ENCODE data around the gene SCAI.

Gene SCAI

GRCh38 chr9:124946167-124946566 is 197.2 kb downstream of the SCAI start:
- H3K4me1 Mint-ChIP-seq, result peaks cover 14% of the 10 kb centered on the region
- no peaks in the 10 kb centered on the region for H3K9me3 Mint-ChIP-seq
- H3K27ac Mint-ChIP-seq, result no peak overlapping the region

GRCh38 chr9:124941679-124942561 is 201.4 kb downstream of the SCAI start:
- Mint-ChIP-seq H3K27me3 (ENCODE audit: low read depth, poor library complexity) (no peaks in the 10 kb centered on the region), H3K4me1 (peaks cover 23% of the 10 kb centered on the region), H3K9me3 (no peaks in the 10 kb centered on the region), H3K4me3 (peak overlapping the region; percentile 87), H3K27ac (peak overlapping the region; percentile 99), H3K36me3 (ENCODE audit: low read depth) (peaks cover 5% of the 10 kb centered on the region)
- TF ChIP-seq CTCF (IDR thresholded peaks at IDR 0.05), result no peak
- DNase-seq, result peak; percentile 49

More at GRCh38 chr9:124946167-124946566, 197.2 kb downstream of the SCAI start:
- TF ChIP-seq CTCF (IDR thresholded peaks at IDR 0.05), result no peak
- Mint-ChIP-seq H3K4me3 (no peak overlapping the region), H3K27me3 (ENCODE audit: low read depth, poor library complexity) (no peaks in the 10 kb centered on the region), H3K36me3 (ENCODE audit: low read depth) (peaks cover 8% of the 10 kb centered on the region)
- no peak for DNase-seq

- DNase-seq, result peak; percentile 98
- Mint-ChIP-seq H3K4me1 (peaks cover 23% of the 10 kb centered on the region), H3K27ac (peak within 1 kb of the TSS; percentile 99), H3K4me3 (peak within 1 kb of the TSS; percentile 87), H3K9me3 (no peaks in the 10 kb centered on the region), H3K27me3 (ENCODE audit: low read depth, poor library complexity) (no peaks in the 10 kb centered on the region), H3K36me3 (ENCODE audit: low read depth) (peaks cover 12% of the 10 kb centered on the region)
- no peak for TF ChIP-seq CTCF (IDR thresholded peaks at IDR 0.05)
Measured at GRCh38 chr9:124940894-124941678, 202.2 kb downstream of the SCAI start, which contains the start of gene GOLGA1. GOLGA1 (minus strand) TSS chr9:124941083; CDS start chr9:124938711, 2,372 bp downstream.

- Mint-ChIP-seq H3K36me3 (ENCODE audit: low read depth) (peaks cover 17% of the 10 kb centered on the region), H3K4me3 (peak overlapping the region; percentile 87), H3K27me3 (ENCODE audit: low read depth, poor library complexity) (no peaks in the 10 kb centered on the region), H3K4me1 (peaks cover 23% of the 10 kb centered on the region), H3K9me3 (no peaks in the 10 kb centered on the region), H3K27ac (peak overlapping the region; percentile 75)
- TF ChIP-seq CTCF (IDR thresholded peaks at IDR 0.05), result no peak
- DNase-seq, result no peak
Measured at GRCh38 chr9:124940521-124940893, 202.8 kb downstream of the SCAI start.

GRCh38 chr9:124939944-124940343 is 203.4 kb downstream of the SCAI start:
- peak overlapping the region; percentile 87 for H3K4me3 Mint-ChIP-seq
- TF ChIP-seq CTCF (IDR thresholded peaks at IDR 0.05), result no peak
- DNase-seq, result no peak
- H3K27me3 Mint-ChIP-seq (ENCODE audit: low read depth, poor library complexity), result no peaks in the 10 kb centered on the region
- H3K4me1 Mint-ChIP-seq, result peaks cover 23% of the 10 kb centered on the region
- H3K9me3 Mint-ChIP-seq, result no peaks in the 10 kb centered on the region
- H3K27ac Mint-ChIP-seq, result peak overlapping the region; percentile 11
- peaks cover 18% of the 10 kb centered on the region for H3K36me3 Mint-ChIP-seq (ENCODE audit: low read depth)
